ENCODE data around the gene GRAP2. TPM values are rescaled to one million over a fixed set of nuclear protein-coding genes. Genes with fewer than 3 reads are reported as not detected.
"Not testable (repeated sequence)": the region's sequence is repeated elsewhere in the genome, so short reads cannot be mapped to it uniquely, and the experiment has no call there.

The GRAP2 gene
- total and polyA plus RNA-seq, 9 of the 15 experiments (the other 6 are each of a cell fraction or from before 2014, with no cell fraction given): 4.8 to 88.7 (median 60.4) TPM

DNA sequence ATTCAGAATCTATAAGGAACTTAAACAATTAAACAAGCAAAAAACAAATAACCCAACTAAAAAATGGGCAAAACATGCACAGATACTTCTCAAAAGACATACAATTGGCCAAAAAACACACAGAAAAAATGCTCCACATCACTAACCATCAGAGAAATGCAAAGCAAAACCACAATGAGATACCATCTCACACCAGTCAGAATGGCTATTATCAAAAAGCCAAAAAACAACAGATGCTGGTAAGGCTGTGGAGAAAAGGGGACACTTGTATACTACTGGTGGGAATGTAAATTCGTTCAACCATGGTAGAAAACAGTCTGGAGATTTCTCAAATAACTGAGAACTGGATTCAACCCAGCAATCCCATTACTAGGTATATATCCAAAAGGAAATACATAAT lies 32.1 kb upstream of the GRAP2 start (continued):
- TF ChIP-seq, protein P1, sequence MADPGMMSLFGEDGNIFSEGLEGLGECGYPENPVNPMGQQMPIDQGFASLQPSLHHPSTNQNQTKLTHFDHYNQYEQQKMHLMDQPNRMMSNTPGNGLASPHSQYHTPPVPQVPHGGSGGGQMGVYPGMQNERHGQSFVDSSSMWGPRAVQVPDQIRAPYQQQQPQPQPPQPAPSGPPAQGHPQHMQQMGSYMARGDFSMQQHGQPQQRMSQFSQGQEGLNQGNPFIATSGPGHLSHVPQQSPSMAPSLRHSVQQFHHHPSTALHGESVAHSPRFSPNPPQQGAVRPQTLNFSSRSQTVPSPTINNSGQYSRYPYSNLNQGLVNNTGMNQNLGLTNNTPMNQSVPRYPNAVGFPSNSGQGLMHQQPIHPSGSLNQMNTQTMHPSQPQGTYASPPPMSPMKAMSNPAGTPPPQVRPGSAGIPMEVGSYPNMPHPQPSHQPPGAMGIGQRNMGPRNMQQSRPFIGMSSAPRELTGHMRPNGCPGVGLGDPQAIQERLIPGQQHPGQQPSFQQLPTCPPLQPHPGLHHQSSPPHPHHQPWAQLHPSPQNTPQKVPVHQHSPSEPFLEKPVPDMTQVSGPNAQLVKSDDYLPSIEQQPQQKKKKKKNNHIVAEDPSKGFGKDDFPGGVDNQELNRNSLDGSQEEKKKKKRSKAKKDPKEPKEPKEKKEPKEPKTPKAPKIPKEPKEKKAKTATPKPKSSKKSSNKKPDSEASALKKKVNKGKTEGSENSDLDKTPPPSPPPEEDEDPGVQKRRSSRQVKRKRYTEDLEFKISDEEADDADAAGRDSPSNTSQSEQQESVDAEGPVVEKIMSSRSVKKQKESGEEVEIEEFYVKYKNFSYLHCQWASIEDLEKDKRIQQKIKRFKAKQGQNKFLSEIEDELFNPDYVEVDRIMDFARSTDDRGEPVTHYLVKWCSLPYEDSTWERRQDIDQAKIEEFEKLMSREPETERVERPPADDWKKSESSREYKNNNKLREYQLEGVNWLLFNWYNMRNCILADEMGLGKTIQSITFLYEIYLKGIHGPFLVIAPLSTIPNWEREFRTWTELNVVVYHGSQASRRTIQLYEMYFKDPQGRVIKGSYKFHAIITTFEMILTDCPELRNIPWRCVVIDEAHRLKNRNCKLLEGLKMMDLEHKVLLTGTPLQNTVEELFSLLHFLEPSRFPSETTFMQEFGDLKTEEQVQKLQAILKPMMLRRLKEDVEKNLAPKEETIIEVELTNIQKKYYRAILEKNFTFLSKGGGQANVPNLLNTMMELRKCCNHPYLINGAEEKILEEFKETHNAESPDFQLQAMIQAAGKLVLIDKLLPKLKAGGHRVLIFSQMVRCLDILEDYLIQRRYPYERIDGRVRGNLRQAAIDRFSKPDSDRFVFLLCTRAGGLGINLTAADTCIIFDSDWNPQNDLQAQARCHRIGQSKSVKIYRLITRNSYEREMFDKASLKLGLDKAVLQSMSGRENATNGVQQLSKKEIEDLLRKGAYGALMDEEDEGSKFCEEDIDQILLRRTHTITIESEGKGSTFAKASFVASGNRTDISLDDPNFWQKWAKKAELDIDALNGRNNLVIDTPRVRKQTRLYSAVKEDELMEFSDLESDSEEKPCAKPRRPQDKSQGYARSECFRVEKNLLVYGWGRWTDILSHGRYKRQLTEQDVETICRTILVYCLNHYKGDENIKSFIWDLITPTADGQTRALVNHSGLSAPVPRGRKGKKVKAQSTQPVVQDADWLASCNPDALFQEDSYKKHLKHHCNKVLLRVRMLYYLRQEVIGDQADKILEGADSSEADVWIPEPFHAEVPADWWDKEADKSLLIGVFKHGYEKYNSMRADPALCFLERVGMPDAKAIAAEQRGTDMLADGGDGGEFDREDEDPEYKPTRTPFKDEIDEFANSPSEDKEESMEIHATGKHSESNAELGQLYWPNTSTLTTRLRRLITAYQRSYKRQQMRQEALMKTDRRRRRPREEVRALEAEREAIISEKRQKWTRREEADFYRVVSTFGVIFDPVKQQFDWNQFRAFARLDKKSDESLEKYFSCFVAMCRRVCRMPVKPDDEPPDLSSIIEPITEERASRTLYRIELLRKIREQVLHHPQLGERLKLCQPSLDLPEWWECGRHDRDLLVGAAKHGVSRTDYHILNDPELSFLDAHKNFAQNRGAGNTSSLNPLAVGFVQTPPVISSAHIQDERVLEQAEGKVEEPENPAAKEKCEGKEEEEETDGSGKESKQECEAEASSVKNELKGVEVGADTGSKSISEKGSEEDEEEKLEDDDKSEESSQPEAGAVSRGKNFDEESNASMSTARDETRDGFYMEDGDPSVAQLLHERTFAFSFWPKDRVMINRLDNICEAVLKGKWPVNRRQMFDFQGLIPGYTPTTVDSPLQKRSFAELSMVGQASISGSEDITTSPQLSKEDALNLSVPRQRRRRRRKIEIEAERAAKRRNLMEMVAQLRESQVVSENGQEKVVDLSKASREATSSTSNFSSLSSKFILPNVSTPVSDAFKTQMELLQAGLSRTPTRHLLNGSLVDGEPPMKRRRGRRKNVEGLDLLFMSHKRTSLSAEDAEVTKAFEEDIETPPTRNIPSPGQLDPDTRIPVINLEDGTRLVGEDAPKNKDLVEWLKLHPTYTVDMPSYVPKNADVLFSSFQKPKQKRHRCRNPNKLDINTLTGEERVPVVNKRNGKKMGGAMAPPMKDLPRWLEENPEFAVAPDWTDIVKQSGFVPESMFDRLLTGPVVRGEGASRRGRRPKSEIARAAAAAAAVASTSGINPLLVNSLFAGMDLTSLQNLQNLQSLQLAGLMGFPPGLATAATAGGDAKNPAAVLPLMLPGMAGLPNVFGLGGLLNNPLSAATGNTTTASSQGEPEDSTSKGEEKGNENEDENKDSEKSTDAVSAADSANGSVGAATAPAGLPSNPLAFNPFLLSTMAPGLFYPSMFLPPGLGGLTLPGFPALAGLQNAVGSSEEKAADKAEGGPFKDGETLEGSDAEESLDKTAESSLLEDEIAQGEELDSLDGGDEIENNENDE (IDR thresholded peaks at IDR 0.05; ENCODE audit: low read depth, low read length): no peak
- no peak for TF ChIP-seq POLR2AphosphoS5 (IDR thresholded peaks at IDR 0.05; ENCODE audit: control insufficient read depth, insufficient read depth, low read depth, low read length)

DNA sequence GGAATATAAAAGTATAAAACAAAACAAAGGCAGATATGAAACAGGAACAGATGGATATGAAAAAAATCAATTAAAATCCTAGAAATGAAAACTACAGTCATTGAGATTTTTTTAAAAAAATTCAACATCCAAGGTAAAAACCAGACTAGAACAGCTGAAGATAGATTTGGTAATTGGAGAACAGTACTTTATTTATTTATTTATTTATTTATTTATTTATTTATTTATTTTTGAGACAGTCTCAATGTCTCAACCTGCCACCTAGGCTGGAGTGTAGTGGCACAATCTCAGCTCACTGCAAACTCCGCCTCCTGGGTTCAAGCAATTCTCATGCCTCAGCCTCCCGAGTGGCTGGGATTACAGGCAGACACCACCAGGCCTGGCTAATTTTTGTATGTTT lies 31.1 kb upstream of the GRAP2 start:
- H4K20me1 ChIP-seq (replicated peaks; ENCODE audit: control insufficient read depth, insufficient read depth, low read length); H3K9me3 ChIP-seq (replicated peaks; ENCODE audit: control insufficient read depth, insufficient read depth, low read depth, low read length); H3K4me1 ChIP-seq (replicated peaks in 1 of 2; ENCODE audit: control insufficient read depth in 2 of 2, insufficient read depth in 2 of 2, low read length in 2 of 2); DNase-seq (ENCODE audit: extremely low read depth in 1 of 4, low spot score in 3 of 4); H3K27ac ChIP-seq (ENCODE audit: extremely low read depth, low read depth, low read length); H3K79me2 ChIP-seq (ENCODE audit: control insufficient read depth, insufficient read depth, low read length); FAIRE-seq; H3K27me3 ChIP-seq (ENCODE audit: control insufficient read depth in 2 of 2, insufficient read depth in 2 of 2, low read length in 2 of 2); H3K36me3 ChIP-seq (ENCODE audit: control insufficient read depth, insufficient read depth, low read length); H3K4me3 ChIP-seq; in situ Hi-C loops (cut with MboI); BruUV-seq (replicated peaks); H3K9me1 ChIP-seq (ENCODE audit: control insufficient read depth, insufficient read depth, low read length); H3K9ac ChIP-seq (ENCODE audit: insufficient read depth in 1 of 2, low read depth in 2 of 2, low read length in 2 of 2); ATAC-seq; intact Hi-C loops (cut with micrococcal nuclease); H2AFZ ChIP-seq (ENCODE audit: low read depth, low read length); POLR2A ChIA-PET; CTCF ChIA-PET (ENCODE audit: low intra/inter-chr PET ratio); H3K4me2 ChIP-seq (ENCODE audit: insufficient read depth, low read length): not testable (repeated sequence)
- WGBS (ENCODE audit: insufficient coverage, low coverage, missing lambda C conversion rate): 100% methylated on average over 1 of the region's 2 CpGs

Measured in K562 (cell line).